Endometrial microvascular endothelial cells (primary cell): Measurements from ENCODE around the gene TEX28. TPM values are rescaled to one million over a fixed set of nuclear protein-coding genes. Genes with fewer than 3 reads are reported as not detected.
"Not testable (repeated sequence)": the region's sequence is repeated elsewhere in the genome, so short reads cannot be mapped to it uniquely, and the experiment has no call there.

Experiments used
- in situ Hi-C: cut with HindIII; loops from 2 replicates; pipeline ENCODE4 v1.10.0; 2017; ENCODE audit warnings: low sequenced_read_pairs, low pct_unique_long_range_greater_than_20kb; ENCODE audit errors: inconsistent ontology term
- total RNA-seq: library from RNA; depleted of rRNA; stranded (reverse); fragments of >200 nt; gene quantifications from one replicate; pipeline ENCODE4 v1.2.3, GENCODE V29; 2015; ENCODE audit errors: inconsistent ontology term

Gene TEX28
- total RNA-seq = not detected

GRCh38 chrX:154294791-154295574, at the start of gene TEX28:
Gene TEX28 (minus strand): TSS chrX:154295124. CDS start chrX:154292117, 3,007 bp downstream.
- in situ Hi-C loops = no loop called here

- in situ Hi-C loops = not testable (repeated sequence)
Measured at GRCh38 chrX:154343620-154344019, 48.7 kb upstream of the TEX28 start.

GRCh38 chrX:154343063-154343462, 48.1 kb upstream of the TEX28 start:
- in situ Hi-C loops = not testable (repeated sequence)

- in situ Hi-C loops = not testable (repeated sequence)
Measured at GRCh38 chrX:154341399-154342298, 46.7 kb upstream of the TEX28 start.

- in situ Hi-C loops = no loop called here
Measured at GRCh38 chrX:154334496-154334895, 39.6 kb upstream of the TEX28 start.

GRCh38 chrX:154333837-154334271, 38.9 kb upstream of the TEX28 start:
- in situ Hi-C loops = no loop called here

- in situ Hi-C loops = no loop called here
Measured at GRCh38 chrX:154333116-154333515, 38.2 kb upstream of the TEX28 start.

- in situ Hi-C loops = no loop called here
Measured at GRCh38 chrX:154332561-154332960, 37.6 kb upstream of the TEX28 start.

GRCh38 chrX:154329294-154329693, 34.4 kb upstream of the TEX28 start:
- in situ Hi-C loops = no loop called here

- in situ Hi-C loops = no loop called here
Measured at GRCh38 chrX:154328646-154329045, 33.7 kb upstream of the TEX28 start.

GRCh38 chrX:154327038-154327820, 32.3 kb upstream of the TEX28 start:
- in situ Hi-C loops = no loop called here

GRCh38 chrX:154325541-154325940, 30.6 kb upstream of the TEX28 start:
- in situ Hi-C loops = no loop called here

GRCh38 chrX:154323537-154323936, 28.6 kb upstream of the TEX28 start:
- in situ Hi-C loops = no loop called here

GRCh38 chrX:154322890-154323289, 28.0 kb upstream of the TEX28 start:
- in situ Hi-C loops = no loop called here

GRCh38 chrX:154321594-154321993, 26.7 kb upstream of the TEX28 start:
- in situ Hi-C loops = no loop called here

- in situ Hi-C loops = no loop called here
Measured at GRCh38 chrX:154321152-154321551, 26.2 kb upstream of the TEX28 start.

- in situ Hi-C loops = no loop called here
Measured at GRCh38 chrX:154320406-154320805, 25.5 kb upstream of the TEX28 start.

- in situ Hi-C loops = no loop called here
Measured at GRCh38 chrX:154317391-154317995, 22.6 kb upstream of the TEX28 start.

- in situ Hi-C loops = no loop called here
Measured at GRCh38 chrX:154315416-154315815, 20.5 kb upstream of the TEX28 start.
